ENCODE results near the gene JMJD7.
"Not testable (repeated sequence)": the region's sequence is repeated elsewhere in the genome, so short reads cannot be mapped to it uniquely, and the experiment has no call there.

Gene JMJD7

DNA sequence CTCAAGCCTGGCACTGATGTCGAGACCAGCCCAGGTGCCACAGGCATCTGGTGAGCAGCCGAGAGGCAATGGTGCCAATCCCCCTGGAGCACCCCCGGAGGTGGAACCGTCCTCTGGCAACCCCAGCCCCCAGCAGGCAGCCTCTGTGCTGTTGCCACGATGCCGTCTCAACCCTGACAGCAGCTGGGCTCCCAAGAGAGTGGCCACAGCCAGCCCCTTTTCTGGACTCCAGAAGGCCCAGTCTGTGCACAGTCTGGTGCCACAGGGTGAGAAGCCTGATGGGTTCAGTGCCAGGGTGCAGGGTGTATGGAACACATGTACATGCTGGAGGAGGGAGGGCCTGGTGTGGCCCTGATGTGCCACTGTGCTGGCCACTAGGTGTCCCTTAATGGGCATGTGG, 4.9 kb upstream of the JMJD7 start:
- no peak for DNase-seq

DNA sequence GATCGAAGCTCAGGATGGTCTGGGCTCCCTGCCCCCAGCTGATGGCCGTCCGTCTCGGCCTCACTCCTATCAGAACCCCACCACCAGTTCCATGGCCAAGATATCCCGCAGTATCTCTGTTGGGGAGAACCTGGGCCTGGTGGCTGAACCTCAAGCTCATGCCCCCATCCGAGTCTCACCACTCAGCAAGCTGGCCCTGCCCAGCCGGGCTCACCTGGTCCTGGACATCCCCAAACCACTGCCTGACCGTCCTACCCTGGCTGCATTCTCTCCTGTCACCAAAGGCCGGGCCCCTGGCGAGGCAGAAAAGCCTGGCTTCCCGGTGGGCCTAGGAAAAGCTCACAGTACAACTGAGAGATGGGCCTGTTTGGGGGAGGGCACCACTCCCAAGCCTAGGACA, 4.4 kb upstream of the JMJD7 start:
- DNase-seq, result no peak

DNA sequence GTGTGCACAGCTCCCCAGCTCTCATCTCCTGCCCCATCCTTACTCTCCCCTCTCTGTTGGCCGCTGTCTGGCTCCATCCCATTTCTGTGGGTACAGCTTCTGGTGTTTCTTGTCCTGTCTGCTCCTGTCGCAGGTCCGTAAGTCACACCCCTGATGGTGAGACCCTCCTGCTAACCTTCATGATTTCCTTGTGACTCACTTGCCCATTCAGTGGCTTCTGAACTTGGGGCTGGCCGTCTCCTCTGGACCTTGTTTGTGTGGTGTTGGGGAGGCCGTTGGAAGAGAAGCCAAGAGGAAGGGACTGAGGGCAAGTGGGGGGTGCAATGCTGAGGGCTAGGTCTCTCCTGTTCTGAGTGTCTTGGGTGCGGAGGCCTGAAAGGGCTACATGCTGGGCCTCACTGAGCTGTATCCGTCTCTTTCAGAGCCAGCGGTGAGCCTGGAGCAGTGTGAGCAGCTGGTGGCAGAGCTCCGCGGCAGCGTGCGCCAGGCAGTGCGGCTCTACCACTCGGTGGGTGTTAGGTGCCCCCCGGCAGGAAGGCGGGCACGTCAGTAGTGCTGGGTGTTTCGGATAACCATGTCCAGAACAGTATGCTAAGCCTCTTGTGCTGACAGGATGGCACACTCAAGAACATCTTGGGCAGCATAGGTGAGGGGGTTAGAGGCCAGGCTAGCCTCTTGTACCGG, 3.7 kb upstream of the JMJD7 start:
- DNase-seq, result no peak

DNA sequence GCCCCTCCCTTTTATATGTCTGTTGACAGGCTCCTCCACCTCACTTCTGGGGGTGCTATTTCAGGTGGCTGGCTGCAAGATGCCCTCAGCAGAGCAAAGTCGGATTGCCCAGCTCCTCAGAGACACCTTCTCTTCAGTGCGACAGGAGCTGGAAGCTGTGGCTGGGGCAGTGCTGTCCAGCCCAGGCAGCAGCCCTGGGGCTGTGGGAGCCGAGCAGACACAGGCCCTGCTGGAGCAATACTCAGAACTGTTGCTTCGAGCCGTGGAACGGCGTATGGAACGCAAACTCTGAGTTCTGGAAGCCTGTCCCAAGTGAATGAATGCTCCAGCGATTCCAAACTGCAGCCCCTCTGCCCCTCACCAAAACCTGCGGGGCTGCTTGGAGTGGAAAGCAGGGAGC, 2.7 kb upstream of the JMJD7 start:
- DNase-seq, result no peak

DNA sequence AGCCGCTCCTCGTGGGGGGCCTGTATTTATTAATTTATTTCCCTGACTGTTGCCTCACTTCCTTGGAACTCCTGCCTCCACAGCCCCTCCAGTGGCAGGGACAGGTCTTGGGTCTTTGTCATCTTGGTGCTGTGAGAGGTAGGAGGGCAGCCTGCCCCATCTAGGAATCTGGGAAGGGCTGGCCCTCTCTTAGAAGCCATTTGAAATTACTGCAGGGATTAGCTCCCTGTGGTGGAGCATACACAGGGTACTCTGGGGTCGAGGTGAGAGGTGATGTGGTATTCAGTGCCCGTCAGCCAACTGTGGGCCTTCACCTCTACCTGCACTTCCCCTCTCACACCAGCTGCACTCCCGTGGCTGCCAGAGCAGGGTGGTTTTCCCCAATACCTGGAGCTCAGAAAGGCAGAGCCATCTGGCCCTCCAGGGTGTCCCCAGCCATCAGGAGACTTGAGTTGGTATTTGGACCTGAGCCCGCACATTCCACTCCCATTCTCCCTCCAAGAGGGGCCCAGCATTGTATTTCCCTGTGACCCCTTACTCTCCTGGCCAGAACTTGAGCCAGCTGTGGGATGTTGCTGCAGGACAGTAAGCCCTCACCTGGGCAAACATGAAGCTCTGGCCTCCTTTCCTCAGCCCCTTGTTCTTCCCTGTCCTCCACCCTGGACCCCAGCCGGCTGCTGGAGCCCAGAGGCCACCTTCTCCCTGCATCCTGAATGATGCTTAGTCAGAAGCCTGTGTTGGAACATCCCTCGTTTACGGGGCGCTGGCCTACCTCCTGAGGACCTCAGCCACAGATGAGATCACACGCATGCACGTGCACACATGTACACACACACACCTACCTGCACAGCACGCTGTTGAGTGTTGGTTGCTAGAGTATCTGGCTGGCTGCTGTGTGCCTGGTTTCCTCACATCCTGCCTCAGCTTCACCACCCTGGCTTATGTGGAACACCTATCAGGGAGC, 2.0 kb upstream of the JMJD7 start:
- DNase-seq, result no peak

DNA sequence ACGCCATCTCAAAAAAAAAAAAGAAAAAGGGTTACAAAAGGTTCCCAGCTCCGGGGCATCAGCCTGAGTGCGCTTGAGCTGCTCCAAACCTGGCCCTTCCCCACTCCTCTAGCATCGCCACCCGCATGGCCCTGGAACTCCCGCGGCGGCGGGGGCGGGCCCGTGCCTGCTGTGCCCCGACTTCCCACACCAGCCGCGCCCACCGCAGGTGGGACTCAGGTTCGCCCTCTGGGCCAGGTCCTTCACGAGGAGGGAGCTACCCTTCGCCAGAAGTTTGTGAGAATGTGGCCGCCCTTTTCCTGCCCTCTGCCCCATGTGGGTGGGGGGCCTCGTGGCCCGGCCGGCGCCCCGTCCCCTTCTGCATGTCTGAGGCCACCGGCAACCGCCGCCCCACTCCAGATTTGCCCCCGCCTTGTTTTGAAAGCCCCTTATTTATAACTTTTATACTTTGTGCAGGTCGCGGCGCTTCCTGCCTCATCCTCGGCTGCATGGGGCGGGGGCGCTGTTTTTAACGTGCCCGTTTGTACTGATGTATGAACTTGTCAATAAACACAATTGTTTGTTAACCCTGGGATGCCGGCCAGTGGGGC, 507 bp upstream of the JMJD7 start:
- DNase-seq, result no peak

DNA sequence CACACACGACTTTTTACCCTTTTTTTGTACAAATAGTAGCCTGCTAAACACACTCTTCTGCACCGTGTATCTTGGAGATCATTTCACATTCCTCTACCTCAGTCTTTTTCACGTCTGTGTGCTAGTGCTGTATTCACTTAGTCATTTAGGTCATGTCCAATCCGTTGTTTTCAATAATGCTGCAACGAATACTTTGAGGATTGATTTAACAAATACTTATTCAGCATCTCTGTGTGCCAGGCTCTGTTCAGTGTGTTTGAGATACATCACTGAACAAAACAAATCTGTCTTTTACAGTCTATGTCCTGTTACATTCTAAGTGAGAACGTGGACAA, 882 bp downstream of the JMJD7 start:
- DNase-seq, result no peak

DNA sequence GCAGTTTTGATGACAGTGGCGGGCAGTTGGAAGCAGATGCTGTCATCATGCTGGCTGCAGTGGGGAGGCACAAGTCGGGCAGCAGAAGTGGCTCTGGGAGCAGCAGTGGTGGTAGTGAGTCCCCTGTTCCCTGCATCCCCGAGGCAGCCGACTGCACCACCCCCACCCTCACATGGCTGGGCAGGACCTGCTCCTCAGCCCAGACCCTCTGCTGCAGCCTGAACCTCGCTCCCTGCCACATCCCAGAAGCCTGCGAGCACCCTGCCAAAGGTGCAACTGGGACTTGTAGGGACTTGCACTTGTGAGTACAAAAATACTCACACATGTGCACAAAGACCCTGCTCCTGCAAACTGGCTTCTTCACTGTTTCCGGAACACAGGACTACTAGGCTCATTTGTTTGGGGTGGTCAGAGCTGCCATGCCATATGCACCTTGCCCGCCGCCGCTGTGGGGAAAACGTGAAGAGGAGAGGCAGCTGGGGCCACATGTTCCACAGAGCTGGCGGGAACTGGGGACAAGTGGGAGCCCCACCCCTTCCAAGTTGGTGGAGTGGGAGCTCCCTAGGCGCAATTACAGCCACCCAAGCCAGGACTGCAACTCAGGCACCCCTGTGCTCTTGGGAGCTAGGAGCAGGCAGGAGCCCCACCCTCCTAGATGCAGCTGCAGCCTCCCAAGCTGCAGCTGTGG, 2.2 kb downstream of the JMJD7 start:
- no peak for DNase-seq

DNA sequence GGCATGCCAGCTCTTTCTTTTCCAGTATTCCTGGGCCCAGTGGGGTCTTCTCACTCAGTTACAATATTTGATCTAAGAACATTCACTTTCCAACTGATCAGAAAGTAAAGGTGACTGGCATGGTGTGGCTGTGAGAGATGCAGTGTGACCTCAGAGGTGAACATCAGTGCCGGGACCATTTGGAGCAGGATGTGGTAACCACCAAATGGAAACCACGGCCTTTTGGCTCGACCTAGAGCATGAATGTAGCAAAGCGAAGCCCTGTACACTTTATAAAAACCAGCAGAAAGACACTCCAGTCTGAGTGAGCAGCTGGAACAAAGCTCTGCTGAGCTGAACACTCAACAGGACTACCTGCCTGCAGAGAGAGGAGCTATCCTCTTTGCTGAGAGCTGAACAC, 3.4 kb downstream of the JMJD7 start:
- not testable (repeated sequence) for DNase-seq

DNA sequence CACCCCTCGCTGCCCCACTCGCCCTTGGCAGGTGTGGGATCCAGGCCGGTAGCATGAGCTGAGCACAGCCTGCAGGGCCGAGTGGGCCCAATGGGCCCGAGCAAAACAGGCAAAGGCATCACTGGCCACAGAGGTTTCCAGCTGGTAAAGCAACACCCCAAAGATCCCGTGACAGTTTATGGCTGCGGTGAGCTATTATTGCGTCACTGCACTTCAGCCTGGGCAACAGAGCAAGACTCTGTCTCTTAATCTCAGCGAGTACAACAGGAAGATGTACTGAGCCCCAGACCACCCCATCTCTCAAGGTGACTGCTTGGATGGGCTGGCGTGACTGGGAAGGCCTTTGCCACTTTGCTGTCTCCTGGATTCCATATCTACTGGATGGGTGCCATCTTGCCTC, 4.3 kb downstream of the JMJD7 start:
- no peak for DNase-seq

DNA sequence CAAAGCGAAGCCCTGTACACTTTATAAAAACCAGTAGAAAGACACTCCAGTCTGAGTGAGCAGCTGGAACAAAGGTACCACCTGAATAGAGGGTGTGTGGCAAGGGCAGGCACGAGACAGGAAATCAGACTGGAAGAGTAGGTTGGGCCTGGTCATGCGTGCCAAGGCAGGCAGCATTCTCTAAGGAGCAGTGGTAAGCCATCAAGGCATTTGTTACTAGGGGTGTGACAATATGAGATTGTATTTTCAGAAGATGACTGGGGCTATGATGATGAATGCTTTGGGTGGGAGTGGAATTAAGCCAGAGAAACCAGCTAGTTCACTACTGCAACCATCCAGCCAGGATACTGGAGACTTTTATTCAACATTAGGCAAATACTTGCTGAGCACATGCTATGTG, 5.0 kb downstream of the JMJD7 start:
- DNase-seq, result no peak

DNA sequence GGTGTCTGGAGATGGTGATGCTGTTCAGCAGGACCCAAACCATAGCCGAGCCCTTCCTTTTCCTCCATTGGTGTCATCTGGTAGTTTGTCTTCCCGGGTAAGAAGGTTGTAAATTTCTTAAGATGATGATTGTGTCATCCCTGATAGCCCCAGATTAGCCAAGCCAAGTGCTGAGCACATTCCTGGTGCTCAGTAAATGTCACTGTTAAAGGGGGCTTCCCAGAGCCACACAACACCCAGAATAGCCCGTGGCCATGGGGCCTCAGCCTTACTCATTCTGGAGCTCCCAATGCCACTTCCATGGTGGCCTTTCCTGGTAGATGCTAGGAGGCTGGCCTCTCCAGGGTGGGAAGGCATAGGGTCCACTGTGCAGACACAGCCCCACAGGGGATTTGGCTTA, 6.2 kb downstream of the JMJD7 start:
- DNase-seq, result no peak

DNA sequence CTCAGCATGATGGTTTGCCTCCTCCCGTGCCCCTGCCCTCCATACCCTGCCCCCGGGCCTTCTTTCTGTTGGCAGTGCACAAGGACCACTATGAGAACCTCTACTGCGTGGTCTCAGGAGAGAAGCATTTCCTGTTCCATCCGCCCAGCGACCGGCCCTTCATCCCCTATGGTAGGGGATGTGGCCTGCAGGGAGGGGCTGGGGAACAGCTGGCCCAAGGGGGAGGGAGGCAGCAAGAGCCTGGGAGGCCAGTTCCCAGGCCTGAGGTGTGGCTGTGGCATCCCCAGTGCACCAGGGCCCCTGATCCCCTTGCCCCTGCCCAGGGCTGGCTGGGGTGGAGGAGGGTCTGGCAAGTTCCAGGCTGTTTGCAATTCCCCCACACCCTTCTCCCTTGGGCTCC, 8.2 kb downstream of the JMJD7 start:
- DNase-seq, result no peak

DNA sequence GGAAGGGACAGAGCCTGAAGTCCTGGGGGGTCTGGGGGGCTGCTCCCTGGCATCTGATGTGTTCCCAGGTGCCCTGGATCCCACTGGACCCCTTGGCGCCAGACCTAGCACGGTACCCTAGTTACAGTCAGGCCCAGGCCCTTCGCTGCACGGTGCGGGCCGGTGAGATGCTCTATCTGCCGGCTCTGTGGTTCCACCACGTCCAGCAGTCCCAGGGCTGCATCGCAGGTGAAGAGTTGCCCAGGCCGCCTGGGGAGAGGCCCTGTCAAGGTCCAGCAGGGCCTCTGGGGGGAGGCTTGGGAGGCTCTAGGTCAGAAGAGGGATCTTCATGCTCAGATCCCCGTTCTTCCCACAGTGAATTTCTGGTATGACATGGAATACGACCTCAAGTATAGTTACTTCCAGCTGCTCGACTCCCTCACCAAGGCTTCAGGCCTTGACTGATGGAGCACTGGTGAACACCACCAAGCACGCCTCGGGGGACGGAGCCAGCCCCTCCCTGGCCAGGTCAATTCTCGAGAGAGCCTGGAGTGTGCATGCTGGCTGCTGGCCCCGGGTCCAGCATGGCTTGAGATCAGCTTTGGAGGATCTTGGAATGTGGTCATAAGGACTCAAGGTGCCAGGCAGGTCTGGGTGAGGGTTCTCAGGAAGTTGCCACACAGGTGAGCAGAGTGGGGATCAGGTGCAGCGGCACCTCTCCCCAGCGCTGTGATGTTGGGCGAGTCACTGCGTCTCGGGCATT, 9.0 kb downstream of the JMJD7 start:
- no peak for DNase-seq

DNA sequence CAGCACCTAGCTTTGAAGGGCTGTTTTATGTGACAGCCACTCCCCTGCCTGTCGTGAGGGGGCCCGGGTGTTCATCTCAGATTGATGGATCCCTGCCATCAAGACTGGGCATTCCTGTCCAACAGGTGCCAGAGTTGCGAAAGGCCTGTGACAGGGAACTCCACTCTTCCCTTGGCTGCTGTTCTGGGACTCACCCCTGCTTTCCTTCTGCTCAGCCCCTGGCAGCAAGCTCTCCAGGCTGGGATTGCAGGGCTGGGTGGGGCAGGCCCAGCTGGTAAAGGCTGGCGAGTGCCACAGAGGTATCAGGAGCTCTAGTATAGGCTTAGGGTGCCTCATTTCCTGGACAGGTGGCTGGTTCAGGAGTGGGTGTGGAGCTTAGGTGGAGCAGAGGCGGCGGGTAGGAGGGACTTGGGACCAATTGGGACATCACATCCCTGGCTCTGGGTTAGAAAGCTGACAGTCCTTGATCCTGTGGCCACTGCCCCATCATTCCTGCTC, 10.6 kb downstream of the JMJD7 start, which contains the start of gene PLA2G4B:
Gene PLA2G4B (plus strand): TSS at position 448 of the 498 bp plus-strand sequence. CDS start 67 bp downstream, outside the sequence.
- no peak for DNase-seq

DNA sequence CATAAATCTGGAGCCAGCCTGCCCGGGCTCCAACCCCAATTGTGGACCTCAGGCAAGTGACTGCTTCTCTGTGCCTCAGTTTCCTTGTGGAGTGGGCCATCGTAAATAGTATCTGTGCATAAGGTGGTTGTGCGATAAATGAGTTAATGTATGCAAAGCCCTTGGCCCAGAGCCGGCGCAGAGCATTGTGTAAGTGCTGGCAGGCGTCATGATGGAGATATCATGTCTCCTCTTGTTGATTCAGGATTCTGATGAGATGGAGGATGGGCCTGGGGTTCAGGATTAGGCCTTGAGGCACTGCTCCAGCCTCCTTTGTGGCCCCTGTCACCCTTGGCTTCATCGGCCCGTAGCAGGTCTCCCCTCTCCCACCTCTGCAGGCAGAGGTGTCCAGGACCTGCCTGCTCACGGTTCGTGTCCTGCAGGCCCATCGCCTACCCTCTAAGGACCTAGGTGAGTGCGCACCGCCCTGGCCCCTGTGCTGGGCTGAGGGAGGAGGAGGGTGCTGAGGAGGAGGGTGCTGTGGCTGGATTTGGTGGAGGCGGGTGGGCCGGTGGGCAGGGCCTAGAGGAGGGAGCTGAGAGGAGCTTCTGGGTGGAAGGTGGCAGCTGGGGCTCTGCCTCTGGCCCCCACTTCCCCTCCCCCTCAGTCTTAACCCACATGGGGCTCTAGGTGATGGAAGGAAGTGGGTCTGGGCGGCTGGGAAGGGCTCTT, 12.0 kb downstream of the JMJD7 start:
- no peak for DNase-seq

DNA sequence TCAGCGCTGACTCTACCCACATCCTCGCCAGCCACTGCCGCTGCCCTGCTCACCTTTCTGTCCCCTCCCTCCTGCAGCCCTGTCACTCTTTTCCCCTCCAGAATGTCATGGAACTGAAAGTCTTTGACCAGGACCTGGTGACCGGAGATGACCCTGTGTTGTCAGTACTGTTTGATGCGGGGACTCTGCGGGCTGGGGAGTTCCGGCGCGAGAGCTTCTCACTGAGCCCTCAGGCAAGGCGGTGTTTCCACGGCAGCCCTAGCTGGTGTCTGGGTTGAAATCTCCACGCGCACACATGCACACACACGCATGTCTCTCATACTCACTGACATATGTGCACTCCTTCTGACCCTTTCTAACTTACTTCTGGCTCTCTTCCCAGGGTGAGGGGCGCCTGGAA, 12.8 kb downstream of the JMJD7 start:
- DNase-seq, result no peak

DNA sequence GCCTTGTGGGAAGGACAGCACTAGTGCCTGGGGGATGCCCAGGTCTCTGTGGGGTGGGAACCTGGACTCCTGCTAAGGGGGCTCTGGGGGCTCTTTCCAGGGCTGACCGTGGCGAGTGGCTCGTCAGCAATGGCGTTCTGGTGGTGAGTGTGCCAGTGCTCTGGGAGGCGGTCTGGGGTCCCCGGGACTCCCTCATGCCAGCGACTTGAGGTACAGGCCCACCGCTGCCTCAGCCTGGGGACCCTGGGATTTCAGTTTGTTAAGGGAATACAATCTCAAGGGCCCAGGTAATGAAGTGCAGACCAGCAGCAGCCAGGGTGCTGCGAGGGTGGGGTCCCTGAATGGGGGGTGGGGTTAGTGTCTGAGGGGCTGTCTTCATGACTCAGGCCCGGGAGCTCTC, 13.2 kb downstream of the JMJD7 start:
- DNase-seq, result no peak

DNA sequence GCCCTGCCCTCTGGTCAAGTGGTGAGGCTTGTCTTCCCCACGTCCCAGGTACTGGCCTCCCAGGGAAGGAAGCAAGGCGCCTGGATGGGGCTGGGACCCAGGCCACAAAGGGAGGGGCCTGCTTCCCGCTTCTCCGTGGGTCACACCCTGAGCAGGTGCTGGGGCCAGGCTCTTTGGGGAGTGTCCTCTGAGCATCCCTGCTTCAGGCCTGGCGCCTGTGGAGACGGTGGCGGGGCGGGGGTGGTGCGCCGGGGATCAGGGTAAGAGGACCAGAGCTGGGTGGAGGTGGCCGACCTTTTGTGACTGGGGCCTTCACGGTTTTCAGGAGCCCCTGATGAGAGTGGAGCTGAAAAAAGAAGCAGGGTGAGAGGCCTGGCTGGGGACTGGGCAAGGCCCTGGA, 14.3 kb downstream of the JMJD7 start:
- no peak for DNase-seq

DNA sequence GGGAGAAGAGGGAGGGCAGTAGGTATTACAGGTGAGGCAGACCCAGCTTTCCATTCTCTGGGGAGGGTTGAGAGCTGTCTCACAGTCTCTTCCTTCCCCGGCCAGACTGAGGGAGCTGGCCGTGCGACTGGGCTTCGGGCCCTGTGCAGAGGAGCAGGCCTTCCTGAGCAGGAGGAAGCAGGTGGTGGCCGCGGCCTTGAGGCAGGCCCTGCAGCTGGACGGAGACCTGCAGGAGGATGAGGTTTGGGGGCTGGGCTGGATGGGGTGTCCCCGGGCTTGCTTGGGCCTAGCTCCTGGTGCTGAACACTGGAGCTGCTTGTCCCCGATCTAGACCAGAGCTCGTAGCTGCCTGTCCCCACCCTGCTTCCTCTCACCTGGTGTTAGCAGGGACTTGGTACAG, 15.7 kb downstream of the JMJD7 start:
- no peak for DNase-seq

DNA sequence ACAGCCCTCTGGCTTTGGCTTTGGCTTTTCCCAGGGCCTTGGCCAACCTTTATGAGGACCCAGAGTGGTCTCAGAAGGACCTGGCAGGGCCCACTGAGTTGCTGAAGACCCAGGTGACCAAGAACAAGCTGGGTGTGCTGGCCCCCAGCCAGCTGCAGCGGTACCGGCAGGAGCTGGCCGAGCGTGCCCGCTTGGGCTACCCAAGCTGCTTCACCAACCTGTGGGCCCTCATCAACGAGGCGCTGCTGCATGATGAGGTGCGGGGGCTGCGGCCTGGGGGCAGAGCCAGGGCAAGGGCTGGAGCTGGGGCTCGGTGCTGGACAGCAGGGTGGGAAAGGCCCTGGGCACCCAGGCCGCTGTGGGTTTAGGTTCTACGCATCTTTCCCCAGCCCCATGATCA, 16.9 kb downstream of the JMJD7 start:
- DNase-seq, result no peak

DNA sequence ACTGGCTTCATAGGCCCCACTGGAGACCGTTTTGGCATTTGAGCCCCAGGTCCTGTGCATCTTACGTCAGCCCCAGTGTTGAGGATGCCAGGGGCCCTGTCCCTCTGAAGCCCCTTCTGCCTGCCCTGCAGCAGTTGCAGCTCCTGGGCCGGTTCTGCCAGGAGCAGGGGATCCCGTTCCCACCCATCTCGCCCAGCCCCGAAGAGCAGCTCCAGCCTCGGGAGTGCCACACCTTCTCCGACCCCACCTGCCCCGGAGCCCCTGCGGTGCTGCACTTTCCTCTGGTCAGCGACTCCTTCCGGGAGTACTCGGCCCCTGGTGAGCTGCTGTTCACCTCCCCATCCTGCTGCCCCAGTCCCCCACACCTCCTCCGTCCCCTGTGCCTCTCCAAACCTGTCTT, 19.3 kb downstream of the JMJD7 start:
- no peak for DNase-seq

All from NCI-H2227 treated with DMSO at 0.1 percent for 48 hours (cell line).